Gastroesophageal sphincter (tissue), 3 donors: Measurements from ENCODE around the gene VIL1.

Experiments
- CTCF ChIP-seq, 4 experiments: fragments of 200-600 bp in 2 of 4; fragments of 450-650 bp in 2 of 4; sonication (generic) in 1 of 4; IDR thresholded peaks; one replicate each; pipeline ENCODE4 v1.5.1; 2017 to 2019; ENCODE audit warnings: antibody characterized with exemption in 4 of 4, mild to moderate bottlenecking in 2 of 4, moderate library complexity in 2 of 4
- POLR2AphosphoS5 ChIP-seq: sonication (generic); formaldehyde crosslinking; IDR thresholded peaks from one replicate; pipeline ENCODE4 v1.6.1; 2017; ENCODE audit warnings: antibody characterized with exemption

GRCh38 chr2:218400930-218401881 is 17.7 kb upstream of the VIL1 start:
- TF ChIP-seq CTCF (IDR thresholded peaks at IDR 0.05), result no peak
- TF ChIP-seq POLR2AphosphoS5, result no peak
